GM21825 (cell line): ENCODE measurements around the gene IL2RA.
"Not testable (repeated sequence)": the region's sequence is repeated elsewhere in the genome, so short reads cannot be mapped to it uniquely, and the experiment has no call there.

ENCODE experiments used
- ATAC-seq: cut with Tn5 transposase; IDR thresholded peaks from one replicate; pipeline ENCODE4 v1.9.1; 2021; ENCODE audit warnings: mild to moderate bottlenecking, moderate library complexity; ENCODE audit not compliant: unreplicated experiment

The IL2RA gene

GRCh38 chr10:6083523-6084475 lies 21.6 kb upstream of the IL2RA start:
- ATAC-seq, result no peak

- ATAC-seq, result no peak
These were observed 20.6 kb upstream of the IL2RA start for GRCh38 chr10:6082496-6083395.

GRCh38 chr10:6080417-6080973 lies 18.3 kb upstream of the IL2RA start:
- no peak for ATAC-seq

- no peak for ATAC-seq
These were observed 16.9 kb upstream of the IL2RA start for GRCh38 chr10:6079044-6079443.

- ATAC-seq, result no peak
These were observed 15.0 kb upstream of the IL2RA start for GRCh38 chr10:6077071-6077675.

GRCh38 chr10:6074489-6075301 lies 12.5 kb upstream of the IL2RA start:
- no peak for ATAC-seq

- ATAC-seq, result peak; percentile 43
These were observed 10.2 kb upstream of the IL2RA start for GRCh38 chr10:6072215-6072934.

- ATAC-seq, result no peak
These were observed 9.3 kb upstream of the IL2RA start for GRCh38 chr10:6071181-6072175.

- ATAC-seq, result no peak
These were observed 8.5 kb upstream of the IL2RA start for GRCh38 chr10:6070660-6071059.

GRCh38 chr10:6069081-6069931 lies 7.1 kb upstream of the IL2RA start:
- no peak for ATAC-seq

GRCh38 chr10:6068422-6068821 lies 6.3 kb upstream of the IL2RA start:
- ATAC-seq, result peak; percentile 43

GRCh38 chr10:6068006-6068405 lies 5.8 kb upstream of the IL2RA start:
- ATAC-seq, result no peak

GRCh38 chr10:6067457-6067856 lies 5.3 kb upstream of the IL2RA start:
- no peak for ATAC-seq

GRCh38 chr10:6065835-6066234 lies 3.7 kb upstream of the IL2RA start:
- ATAC-seq, result no peak

GRCh38 chr10:6065406-6065805 lies 3.2 kb upstream of the IL2RA start:
- ATAC-seq, result no peak

GRCh38 chr10:6064726-6065125 lies 2.6 kb upstream of the IL2RA start:
- not testable (repeated sequence) for ATAC-seq

- no peak for ATAC-seq
These were observed 2.0 kb upstream of the IL2RA start for GRCh38 chr10:6064119-6064518.
